Upper lobe of left lung (tissue), 4 donors: ENCODE measurements around the gene MOK.

Experiments
- CTCF ChIP-seq, 6 experiments: fragments of 450-650 bp in 4 of 6; fragments of 200-600 bp in 2 of 6; sonication (generic) in 2 of 6; IDR thresholded peaks; one replicate each; pipeline ENCODE4 v1.5.1; 2016 to 2019; ENCODE audit warnings: antibody characterized with exemption in 6 of 6
- POLR2A ChIP-seq, 4 donors: fragments of 450-650 bp; IDR thresholded peaks; one replicate each; pipeline ENCODE4 v1.5.1; 2016 to 2017; ENCODE audit warnings: antibody characterized with exemption in 4 of 4, mild to moderate bottlenecking in 2 of 4
- POLR2AphosphoS5 ChIP-seq, 2 donors: sonication (generic); formaldehyde crosslinking; IDR thresholded peaks; one replicate each; pipeline ENCODE4 v1.5.1; 2017; ENCODE audit warnings: antibody characterized with exemption in 2 of 2

- TF ChIP-seq POLR2A (IDR thresholded peaks at IDR 0.05) (no peak), CTCF (IDR thresholded peaks at IDR 0.05) (peak in 1 of 6 experiments; percentile 35), POLR2AphosphoS5 (IDR thresholded peaks at IDR 0.05) (no peak)
Measured at GRCh38 chr14:102209224-102209966, 95.6 kb downstream of the MOK start.
